Measurements from ENCODE around the gene C6orf52.

Gene C6orf52

DNA sequence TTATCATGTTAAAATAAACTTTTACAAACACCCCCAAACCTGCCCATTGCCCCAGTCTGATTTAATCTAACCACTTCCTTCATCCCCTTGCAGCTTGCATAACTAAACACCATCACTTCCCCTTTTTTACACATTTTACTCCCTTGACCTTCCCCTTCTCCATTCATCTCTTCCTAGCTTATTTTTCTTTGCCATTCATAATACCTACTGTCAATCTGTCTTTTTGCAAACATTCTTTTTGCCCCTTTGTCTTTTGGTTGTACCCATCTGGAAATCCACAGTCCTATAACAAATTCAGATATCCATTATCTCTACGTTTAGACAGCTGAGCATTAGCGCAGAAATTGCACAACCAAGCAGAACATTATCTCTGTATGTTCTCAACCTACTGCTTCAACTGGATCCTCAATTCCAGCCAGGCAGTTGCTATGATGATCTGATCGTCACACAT lies 51.2 kb downstream of the C6orf52 start:
- DNase-seq = no peak

DNA sequence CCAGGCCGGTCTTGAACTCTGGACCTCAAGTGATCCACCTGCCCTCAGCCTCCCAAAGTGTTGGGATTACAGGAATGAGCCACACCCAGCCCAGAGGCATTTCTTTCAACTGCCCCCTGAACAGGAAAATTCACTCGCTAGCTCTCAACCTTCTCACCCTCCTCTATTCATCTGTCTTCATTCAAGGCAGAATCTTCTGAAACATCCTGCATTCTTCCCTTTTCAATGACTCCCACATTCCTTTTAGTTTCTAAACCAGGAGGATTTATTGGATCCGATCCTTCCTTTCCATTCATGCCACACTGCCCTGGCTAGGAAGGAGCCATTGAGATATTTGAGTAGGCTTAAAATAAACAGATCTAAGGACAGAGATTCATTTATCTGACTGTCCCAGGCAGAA lies 52.9 kb downstream of the C6orf52 start:
- DNase-seq = no peak

DNA sequence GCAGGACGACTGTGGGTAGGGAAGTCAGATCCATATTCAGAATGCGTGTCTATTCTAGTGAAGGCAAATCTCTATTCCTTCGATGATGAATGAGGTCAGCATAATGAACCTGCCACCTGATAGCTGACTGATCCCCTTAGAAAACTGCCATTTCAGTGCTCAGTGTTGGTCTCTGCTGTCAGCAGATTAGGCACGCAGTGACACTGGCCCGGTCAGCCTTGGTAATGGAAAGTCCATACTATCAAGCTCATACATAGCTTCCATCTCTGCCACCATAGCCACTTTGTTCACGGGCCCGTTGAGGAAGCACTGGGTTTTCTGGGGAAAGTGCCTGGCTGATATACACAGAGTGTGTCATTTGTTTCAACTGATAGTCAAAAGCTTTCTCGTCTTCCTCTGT lies 54.0 kb downstream of the C6orf52 start:
- DNase-seq = no peak

DNA sequence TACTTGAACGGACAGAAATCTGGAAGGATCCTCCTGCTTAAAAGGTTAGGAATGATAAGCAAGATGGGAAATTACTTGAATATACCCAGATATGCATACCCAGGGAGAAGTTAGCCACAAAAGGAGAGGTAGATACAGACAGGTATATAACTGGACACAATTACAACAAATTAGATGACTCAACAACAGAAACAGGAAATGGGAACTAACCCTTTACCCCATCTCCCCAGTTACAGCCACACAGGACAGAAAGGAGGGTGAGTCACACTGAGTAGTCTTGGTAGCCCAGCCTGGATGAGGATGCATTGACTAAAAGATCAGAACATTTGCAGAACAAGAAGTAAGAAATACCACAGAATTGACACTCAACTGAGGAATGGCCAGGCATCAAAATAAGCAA lies 61.2 kb downstream of the C6orf52 start:
- DNase-seq = no peak

DNA sequence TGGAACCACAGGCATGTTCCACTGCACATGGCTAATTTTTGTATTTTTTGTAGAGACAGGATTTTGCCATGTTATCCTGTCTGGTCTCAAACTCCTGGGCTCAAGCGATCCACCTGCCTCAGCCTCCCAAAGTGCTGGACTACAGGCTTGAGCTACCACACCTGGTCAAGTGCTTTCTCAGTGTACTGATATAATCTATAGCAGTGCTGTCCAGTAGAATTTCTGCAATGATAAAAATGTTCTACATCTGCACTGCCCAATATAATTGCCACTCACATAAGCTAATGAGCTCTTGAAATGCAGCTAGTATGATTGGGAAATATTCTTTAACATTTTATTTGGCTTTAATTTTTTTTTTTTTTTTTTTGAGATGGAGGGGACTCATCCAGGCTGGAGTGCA lies 64.2 kb downstream of the C6orf52 start:
- DNase-seq = no peak

DNA sequence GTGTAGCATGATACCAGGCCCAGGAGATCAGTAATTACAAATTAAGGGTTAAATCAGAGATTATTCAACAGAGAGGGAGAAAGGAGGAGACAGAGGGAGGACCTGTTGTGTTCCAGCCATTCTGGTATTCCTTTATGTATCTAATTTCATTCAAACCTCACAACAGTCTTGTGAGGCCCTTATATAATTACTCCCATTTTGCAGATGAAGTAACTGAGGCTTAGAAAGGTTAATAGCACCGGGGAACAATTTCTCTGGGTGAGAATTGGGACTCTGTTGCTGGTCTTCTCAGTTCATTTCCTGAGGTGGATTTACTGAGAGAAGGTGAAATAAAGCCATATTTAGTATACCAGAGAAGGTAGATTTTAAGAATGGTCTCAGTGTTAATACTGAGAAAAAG lies 66.6 kb downstream of the C6orf52 start:
- no peak for DNase-seq

DNA sequence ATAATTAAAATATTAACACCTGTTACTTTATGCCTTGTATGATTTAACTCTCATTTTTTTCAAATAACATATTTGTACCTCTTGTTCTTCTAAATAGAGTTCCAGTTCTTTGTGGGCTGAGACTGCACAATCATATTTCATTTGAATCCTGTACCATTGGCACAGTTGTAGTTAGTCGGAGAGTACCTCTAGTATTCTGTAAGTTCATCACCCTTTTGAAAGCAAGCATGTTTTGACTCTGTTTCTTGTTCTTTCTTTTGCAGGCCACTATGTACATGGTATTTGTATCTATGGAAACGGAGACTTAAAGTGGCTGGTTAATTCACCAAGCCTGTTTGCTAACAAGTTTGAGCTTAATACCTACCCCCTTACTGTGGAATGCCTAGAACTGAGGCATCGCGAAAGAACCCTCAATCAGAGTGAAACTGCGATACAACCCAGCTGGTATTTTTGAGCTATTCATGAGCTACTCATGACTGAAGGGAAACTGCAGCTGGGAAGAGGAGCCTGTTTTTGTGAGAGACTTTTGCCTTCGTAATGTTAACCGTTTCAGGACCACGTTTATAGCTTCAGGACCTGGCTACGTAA lies 68.2 kb downstream of the C6orf52 start:
- DNase-seq = no peak

DNA sequence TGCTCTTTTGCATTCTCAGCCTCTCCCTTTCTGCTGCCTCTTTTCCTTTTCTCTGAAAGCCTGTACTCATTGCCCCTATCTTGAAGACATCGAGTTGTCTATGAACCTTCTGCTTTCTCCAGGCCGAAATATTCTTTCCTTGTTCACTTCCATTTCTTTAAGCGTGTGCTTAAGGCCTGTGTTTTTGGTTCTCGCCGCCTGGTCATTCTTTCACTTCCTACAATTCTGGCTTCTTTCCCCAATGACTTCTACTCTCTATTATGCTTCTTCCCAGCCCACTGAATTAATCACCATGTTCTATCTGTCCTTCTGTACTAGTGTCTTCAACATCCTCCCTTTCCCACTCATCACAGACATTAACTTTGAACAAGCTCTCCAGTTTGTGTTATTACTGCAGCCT lies 69.6 kb downstream of the C6orf52 start:
- DNase-seq = no peak

DNA sequence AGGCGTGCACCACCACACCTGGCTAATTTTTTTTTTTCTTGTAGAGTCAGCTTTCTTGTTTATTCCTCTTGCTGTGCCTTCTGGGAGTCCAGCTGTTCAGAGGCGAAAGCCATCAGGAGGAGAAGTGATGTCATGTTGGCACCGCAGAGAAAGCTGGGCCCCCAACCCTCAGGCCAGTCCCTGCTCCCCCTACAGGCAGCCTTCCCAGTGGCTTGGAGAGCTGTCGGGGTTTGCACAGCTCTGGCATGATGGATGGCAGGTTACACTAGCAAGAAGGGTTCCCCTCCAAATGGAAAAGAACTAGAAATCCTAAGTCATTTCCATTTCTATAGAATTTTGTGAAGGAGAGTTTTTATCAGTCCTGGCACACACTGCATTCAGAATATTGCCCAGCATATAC lies 72.6 kb downstream of the C6orf52 start:
- DNase-seq = no peak

Measured in effector CD4-positive, alpha-beta T cell (primary cell).